ENCODE measurements around the gene TRIM40. TPM values are rescaled to one million over a fixed set of nuclear protein-coding genes. Genes with fewer than 3 reads are reported as not detected.

The TRIM40 gene
- total and polyA plus RNA-seq, 2 of the 13 experiments (the other 11 are each of a cell fraction or from before 2014, with no cell fraction given) = 0.58 TPM; not detected in 1

GRCh38 chr6:30100154-30100553, 35.8 kb upstream of the TRIM40 start:
- Histone ChIP-seq H3K4me2 (ENCODE audit: low read depth, low read length) (peak overlapping the region; percentile 96), H3K36me3 (replicated peaks in 1 of 2; ENCODE audit: control insufficient read depth in 1 of 2, insufficient read depth in 2 of 2, low read length in 2 of 2) (no peaks in the 10 kb centered on the region), H2AFZ (ENCODE audit: low read length) (no peak overlapping the region), H3K27me3 (ENCODE audit: control insufficient read depth in 1 of 2, insufficient read depth in 2 of 2, low read length in 2 of 2) (no peaks in the 10 kb centered on the region; a peak in 1 of 5 replicates), H3K27ac (ENCODE audit: extremely low read length, insufficient read depth, low read length) (peak overlapping the region; percentile 79), H4K20me1 (ENCODE audit: insufficient read depth, low read length) (no peaks in the 10 kb centered on the region), H3K4me1 (ENCODE audit: insufficient read depth, low read length) (peaks cover 86% of the 10 kb centered on the region), H3K9me3 (ENCODE audit: low read length) (no peaks in the 10 kb centered on the region), H3K4me3 (replicated peaks in 1 of 3; ENCODE audit: insufficient read depth in 1 of 3, low read depth in 2 of 3, low read length in 3 of 3) (peak overlapping the region; percentile 63 to 77 (median 71); a peak in 4 of 6 replicates), H3K9ac (ENCODE audit: insufficient read depth, low read depth, low read length) (peak overlapping the region; percentile 79; the same call in 1 of the 2 replicates), H3K79me2 (ENCODE audit: insufficient read depth, low read length) (peaks cover 9% of the 10 kb centered on the region)
- in situ Hi-C loops (cut with HindIII; ENCODE audit: extremely low pct_ligation_motif_present, low pct_unique_long_range_greater_than_20kb) = loop anchor here (5.0 kb wide), 1 partner anchor 72 kb away; no protein-coding TSS in a partner anchor
- no TSS peak for BruUV-seq (replicated peaks)
- DNase-seq (ENCODE audit: low spot score) = no peak
- intact Hi-C loops (cut with micrococcal nuclease; ENCODE audit: unreplicated experiment) = no loop called here
- POLR2A ChIA-PET = interaction anchor here (1.6 kb wide), 1 partner anchor 39 kb away, joined by 4 read pairs; the partner anchor contains the start of gene POLR1H
- WGBS (ENCODE audit: low lambda C conversion rate) = 56% methylated on average over 8 of the region's 8 CpGs
- ATAC-seq = no peak
- FAIRE-seq = no peak
- CTCF ChIA-PET (ENCODE audit: low intra/inter-chr PET ratio, low total read pairs) = no interaction called here
- no peak for TF ChIP-seq TBP (CRISPR knock-in tag; IDR thresholded peaks at IDR 0.05)
- TF ChIP-seq ZNF274 (CRISPR knock-in tag; IDR thresholded peaks at IDR 0.05) = no peak
- TF ChIP-seq WIZ (CRISPR knock-in tag; IDR thresholded peaks at IDR 0.05) = no peak
- no peak for TF ChIP-seq CBX2 (IDR thresholded peaks at IDR 0.05; ENCODE audit: low read depth, low read length)
- no peak for TF ChIP-seq CBX2 (CRISPR knock-in tag; IDR thresholded peaks at IDR 0.05; ENCODE audit: low read depth)
- no peak for TF ChIP-seq RELA (CRISPR knock-in tag; IDR thresholded peaks at IDR 0.05)
- TF ChIP-seq SNRNP70 (IDR thresholded peaks at IDR 0.05; ENCODE audit: low read depth, low read length) = no peak
- no peak for TF ChIP-seq ZNF282 (IDR thresholded peaks at IDR 0.05; ENCODE audit: partially characterized antibody)
- no peak for TF ChIP-seq DPF2 (CRISPR knock-in tag; IDR thresholded peaks at IDR 0.05; ENCODE audit: borderline replicate concordance, low read depth)
- TF ChIP-seq KLF9 (CRISPR knock-in tag; IDR thresholded peaks at IDR 0.05; ENCODE audit: low read depth) = 0 out of 2 replicates have a peak, but pooled peaks have one; percentile 6
- TF ChIP-seq NR2C2 (CRISPR knock-in tag; IDR thresholded peaks at IDR 0.05; ENCODE audit: borderline replicate concordance) = no peak
- no peak for TF ChIP-seq ZMYM2 (CRISPR knock-in tag; IDR thresholded peaks at IDR 0.05)
- TF ChIP-seq EZH2 (conservative IDR thresholded peaks at IDR 0.05; ENCODE audit: low read depth, low read length) = no peak
- TF ChIP-seq ZBTB46 (CRISPR knock-in tag; IDR thresholded peaks at IDR 0.05; ENCODE audit: borderline replicate concordance) = 0 out of 2 replicates have a peak, but pooled peaks have one; percentile 14
- no peak for TF ChIP-seq PCBP1 (IDR thresholded peaks at IDR 0.05; ENCODE audit: borderline replicate concordance, low read depth, low read length)
- no peak for TF ChIP-seq ZNF44 (CRISPR knock-in tag; IDR thresholded peaks at IDR 0.05)
- no peak for TF ChIP-seq TMF1 (CRISPR knock-in tag; IDR thresholded peaks at IDR 0.05; ENCODE audit: low read depth)
- no peak for TF ChIP-seq ZFAT (CRISPR knock-in tag; conservative IDR thresholded peaks at IDR 0.05)
- TF ChIP-seq ZNF180 (CRISPR knock-in tag; IDR thresholded peaks at IDR 0.05; ENCODE audit: borderline replicate concordance, low read depth) = no peak
- no peak for TF ChIP-seq ZNF574 (CRISPR knock-in tag; IDR thresholded peaks at IDR 0.05)
- TF ChIP-seq ZNF614 (CRISPR knock-in tag; IDR thresholded peaks at IDR 0.05; ENCODE audit: borderline replicate concordance) = no peak
- TF ChIP-seq ZMYM3 (CRISPR knock-in tag; IDR thresholded peaks at IDR 0.05) = peak; percentile 74

Data from HepG2 (cell line).